IMR-90 (cell line): Measurements from ENCODE around the gene LIMS1. TPM values are rescaled to one million over a fixed set of nuclear protein-coding genes. Genes with fewer than 3 reads are reported as not detected.

Source experiments
- ATAC-seq: fragments of 200-7000 bp; cut with Tn5 transposase; 2 replicates; pipeline ENCODE4 v1.9.1; 2020; ENCODE audit warnings: low read depth, mild to moderate bottlenecking, moderate library complexity
- BruUV-seq: library from RNA; stranded (reverse); fragments of 400-500 nt; replicated peaks from 2 replicates; lab custom pipeline; 2021; lab: Mats Ljungman, UMichigan
- CTCF ChIA-PET: fragments of 300-600 bp; formaldehyde crosslinking; extraction: SDS; loops from one replicate; lab custom pipeline; 2021; ENCODE audit warnings: antibody characterized with exemption; lab: Yijun Ruan, JAX
- POLR2A ChIA-PET: fragments of 300-600 bp; sonication (Branson Sonifier 250); formaldehyde crosslinking; loops from one replicate; lab custom pipeline; 2022; ENCODE audit warnings: antibody characterized with exemption; ENCODE audit not compliant: unreplicated experiment; lab: Charles Lee
- DNase-seq: peaks from one replicate; pipeline ENCODE4 v3.0.0; 2013
- H2AFZ ChIP-seq: replicated peaks from 2 replicates; pipeline ENCODE3; 2013; ENCODE audit warnings: low read length, mild to moderate bottlenecking; ENCODE audit not compliant: poor library complexity
- H2AK5ac ChIP-seq: 2 replicates; pipeline ENCODE4 v1.6.1; 2013; ENCODE audit warnings: low read depth, low read length, inconsistent platforms
- H2AK9ac ChIP-seq: replicated peaks from 2 replicates; pipeline ENCODE3; 2013; ENCODE audit warnings: mild to moderate bottlenecking, low read depth, low read length, moderate library complexity; ENCODE audit not compliant: poor library complexity
- H2BK120ac ChIP-seq: 2 replicates; pipeline ENCODE4 v1.6.1; 2013; ENCODE audit warnings: low read depth, low read length, inconsistent platforms
- H2BK15ac ChIP-seq: 3 replicates; pipeline ENCODE4 v1.6.1; 2013; ENCODE audit warnings: low read depth, low read length, inconsistent platforms
- H2BK20ac ChIP-seq: 2 replicates; pipeline ENCODE4 v1.6.1; 2013; ENCODE audit warnings: low read depth, mild to moderate bottlenecking, inconsistent platforms, low read length, moderate library complexity
- H2BK5ac ChIP-seq: 2 replicates; pipeline ENCODE4 v1.6.1; 2013; ENCODE audit warnings: mild to moderate bottlenecking, low read depth, low read length, inconsistent platforms; ENCODE audit not compliant: poor library complexity, severe bottlenecking
- H3K14ac ChIP-seq: replicated peaks from 2 replicates; pipeline ENCODE4 v1.6.1; 2013; ENCODE audit warnings: low read depth, low read length, inconsistent platforms
- H3K18ac ChIP-seq: 2 replicates; pipeline ENCODE4 v1.6.1; 2013; ENCODE audit warnings: low read depth, low read length, control low read depth
- H3K23ac ChIP-seq: 2 replicates; pipeline ENCODE4 v1.6.1; 2013; ENCODE audit warnings: low read depth, low read length, inconsistent platforms
- H3K27ac ChIP-seq: 2 replicates; pipeline ENCODE4 v1.5.1; 2013; ENCODE audit warnings: mild to moderate bottlenecking, control low read depth, low read length; ENCODE audit not compliant: insufficient read depth
- H3K27me3 ChIP-seq: 2 replicates; pipeline ENCODE4 v1.6.1; 2013; ENCODE audit warnings: low read length; ENCODE audit not compliant: control insufficient read depth, insufficient read depth
- H3K36me3 ChIP-seq: 2 replicates; pipeline ENCODE4 v1.6.1; 2013; ENCODE audit warnings: low read length, mixed read lengths; ENCODE audit not compliant: control insufficient read depth, insufficient read depth
- H3K4ac ChIP-seq: 2 replicates; pipeline ENCODE4 v1.6.1; 2013; ENCODE audit warnings: low read depth, low read length, inconsistent platforms
- H3K4me1 ChIP-seq: 2 replicates; pipeline ENCODE4 v1.6.1; 2013; ENCODE audit warnings: low read length, mixed read lengths; ENCODE audit not compliant: control insufficient read depth, insufficient read depth
- H3K4me2 ChIP-seq: 2 replicates; pipeline ENCODE4 v1.6.1; 2013; ENCODE audit warnings: low read depth, mild to moderate bottlenecking, control low read depth, low read length, moderate library complexity
- H3K4me3 ChIP-seq: 2 replicates; pipeline ENCODE4 v1.5.1; 2013; ENCODE audit warnings: low read depth, mild to moderate bottlenecking, control low read depth, low read length, moderate library complexity; ENCODE audit not compliant: insufficient read depth
- H3K56ac ChIP-seq: 2 replicates; pipeline ENCODE4 v1.6.1; 2013; ENCODE audit warnings: low read length, inconsistent platforms; ENCODE audit not compliant: insufficient read depth; ENCODE audit errors: extremely low read depth
- H3K79me1 ChIP-seq, 2 experiments: 2 replicates each; pipeline ENCODE4 v1.6.1; 2013; ENCODE audit warnings: low read length in 2 of 2, inconsistent platforms in 1 of 2, low read depth in 1 of 2
- H3K9ac ChIP-seq: 2 replicates; pipeline ENCODE4 v1.6.1; 2013; ENCODE audit warnings: low read depth, low read length, control low read depth
- H3K9me1 ChIP-seq: 2 replicates; pipeline ENCODE4 v1.6.1; 2013; ENCODE audit warnings: low read length, inconsistent platforms; ENCODE audit not compliant: insufficient read depth
- H3K9me3 ChIP-seq: 2 replicates; pipeline ENCODE4 v1.6.1; 2013; ENCODE audit warnings: low read length; ENCODE audit not compliant: control insufficient read depth, insufficient read depth
- H4K20me1 ChIP-seq: 2 replicates; pipeline ENCODE4 v1.6.1; 2013; ENCODE audit warnings: low read length, inconsistent platforms; ENCODE audit not compliant: insufficient read depth
- H4K5ac ChIP-seq: 2 replicates; pipeline ENCODE4 v1.6.1; 2013; ENCODE audit warnings: mild to moderate bottlenecking, low read depth, low read length, control low read depth
- H4K8ac ChIP-seq, 2 experiments: 2 replicates each; pipeline ENCODE4 v1.6.1; 2013; ENCODE audit warnings: low read depth in 2 of 2, low read length in 2 of 2, control low read depth in 1 of 2, inconsistent platforms in 1 of 2
- H4K91ac ChIP-seq: 2 replicates; pipeline ENCODE4 v1.6.1; 2013; ENCODE audit warnings: low read depth, low read length, inconsistent platforms; ENCODE audit not compliant: insufficient read depth
- FOS ChIP-seq: fragments of 150-350 bp; IDR thresholded peaks from 2 replicates; pipeline ENCODE4 v1.6.1; 2016; ENCODE audit warnings: low read depth, low read length
- POLR2A ChIP-seq: IDR thresholded peaks from 2 replicates; pipeline ENCODE4 v1.6.1; 2012; ENCODE audit warnings: mild to moderate bottlenecking, low read depth, low read length
- WGBS, 2 experiments: methylation state at CpG; one replicate each; pipeline versions ENCODE4 v1.1.5 to v1.1.7; 2013; ENCODE audit warnings: missing lambda C conversion rate in 2 of 2; ENCODE audit not compliant: insufficient read length in 1 of 2; ENCODE audit errors: extremely low coverage in 2 of 2; 5-methylcytosine and 5-hydroxymethylcytosine counted together
- dilution Hi-C: fragments of 300-500 bp; cut with HindIII; formaldehyde crosslinking; loops from one replicate; pipeline ENCODE4 v1.14.3; 2018; ENCODE audit warnings: low sequenced_read_pairs; ENCODE audit not compliant: unreplicated experiment
- in situ Hi-C: fragments of 300-500 bp; cut with MboI; formaldehyde crosslinking; loops from 3 replicates; pipeline ENCODE4 v1.14.3; 2019; ENCODE audit warnings: low sequenced_read_pairs, inconsistent platforms, mixed read lengths
- intact Hi-C: fragments of 100-400 bp; cut with micrococcal nuclease; formaldehyde crosslinking; loops from 2 replicates; pipeline ENCODE4 v1.10.0; 2022
- polyA plus RNA-seq, 3 experiments: library from polyadenylated mRNA; depleted of rRNA; stranded (reverse); fragments of >200 nt; gene quantifications; 2 replicates each; pipeline ENCODE4 v1.2.3, GENCODE V29; 2012; ENCODE audit warnings: low replicate concordance in 1 of 3
- total RNA-seq: library from RNA; depleted of rRNA; stranded (reverse); fragments of >200 nt; gene quantifications from 2 replicates; pipeline ENCODE4 v1.2.3, GENCODE V29; 2012

Gene LIMS1
- total and polyA plus RNA-seq, 2 of the 4 experiments (the other 2 are of a cell fraction) = 59.1 to 131 TPM

DNA sequence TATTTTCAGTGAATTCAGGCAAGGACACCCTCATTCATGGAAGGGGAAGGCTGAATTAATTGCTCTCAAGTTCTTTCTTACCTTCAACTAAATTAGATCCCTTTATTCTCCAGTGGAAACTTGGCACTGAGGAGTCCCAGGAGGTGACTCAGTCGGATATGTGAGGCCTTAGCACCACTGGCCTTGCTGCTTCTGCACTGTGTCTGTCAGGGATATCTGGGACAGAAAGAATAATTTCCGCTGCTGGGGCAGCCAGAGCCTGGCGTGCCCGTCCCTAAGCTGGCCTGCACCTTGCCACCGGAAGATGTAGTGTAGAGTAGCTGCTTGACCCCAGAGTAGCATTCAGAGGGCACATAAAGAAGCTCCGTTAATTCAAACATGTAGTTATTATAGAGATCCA, 53.4 kb downstream of the LIMS1 start:
- no peak overlapping the region; the same call in 1 of the 2 replicates for H2BK20ac ChIP-seq
- in situ Hi-C loops = no loop called here
- H3K14ac ChIP-seq = peak overlapping the region; percentile 52; the same call in 1 of the 2 replicates
- no peaks in the 10 kb centered on the region for H3K36me3 ChIP-seq
- DNase-seq (peak; percentile 77), ATAC-seq (peak; percentile 51)
- TF ChIP-seq FOS (0 out of 2 replicates have a peak, but pooled peaks have one; percentile 5), POLR2A (no peak)
- H3K79me1 ChIP-seq = peaks cover 35 to 75% of the 10 kb centered on the region in 2 experiments
- H3K27me3 ChIP-seq = no peaks in the 10 kb centered on the region
- H3K27ac ChIP-seq = 0 out of 2 replicates have a peak overlapping the region, but pooled peaks have one; percentile 13
- H4K91ac ChIP-seq = 0 out of 2 replicates have a peak overlapping the region, but pooled peaks have one; percentile 5
- H2BK5ac ChIP-seq = peak overlapping the region; percentile 74
- no peak overlapping the region for H3K4me2 ChIP-seq
- H3K4ac ChIP-seq = peak overlapping the region; percentile 84
- BruUV-seq = no TSS peak
- H3K4me1 ChIP-seq = peaks cover 20% of the 10 kb centered on the region
- peaks cover 18% of the 10 kb centered on the region for H3K9me1 ChIP-seq
- no peak overlapping the region for H2AFZ ChIP-seq
- no peak overlapping the region for H2AK9ac ChIP-seq
- ChIA-PET POLR2A (no interaction called here), CTCF (no interaction called here)
- no peak overlapping the region for H3K56ac ChIP-seq
- 0 out of 3 replicates have a peak overlapping the region, but pooled peaks have one; percentile 25 for H2BK15ac ChIP-seq
- H2BK120ac ChIP-seq = peak overlapping the region; percentile 55; the same call in 1 of the 2 replicates
- 55% methylated on average over 4 of the region's 6 CpGs; no CpG with 5 or more reads in 1 of the 2 experiments for WGBS, 2 experiments
- H4K8ac ChIP-seq = no peak overlapping the region; a peak in 1 of 4 replicates
- H3K18ac ChIP-seq = no peak overlapping the region
- H4K5ac ChIP-seq = no peak overlapping the region
- H3K9ac ChIP-seq = 0 out of 2 replicates have a peak overlapping the region, but pooled peaks have one; percentile 15
- dilution Hi-C loops = no loop called here
- no peaks in the 10 kb centered on the region for H3K9me3 ChIP-seq
- intact Hi-C loops = no loop called here
- 0 out of 2 replicates have a peak overlapping the region, but pooled peaks have one; percentile 79 for H3K23ac ChIP-seq
- H4K20me1 ChIP-seq = peaks cover 11% of the 10 kb centered on the region; the same call in 1 of the 2 replicates
- H3K4me3 ChIP-seq = no peak overlapping the region
- peak overlapping the region; percentile 89; the same call in 1 of the 2 replicates for H2AK5ac ChIP-seq
